ENCODE measurements around the gene APOL4.

APOL4 gene

GRCh38 chr22:36221799-36222751, 20.5 kb upstream of the APOL4 start:
- Histone ChIP-seq H3K4me3 (ENCODE audit: low read depth, low read length) (no peak overlapping the region), H3K36me3 (no peaks in the 10 kb centered on the region), H3K27me3 (peaks cover 4% of the 10 kb centered on the region; the same call in 1 of the 2 replicates), H3K4me1 (no peaks in the 10 kb centered on the region), H3K9me3 (no peaks in the 10 kb centered on the region)
- peak; percentile 83 for TF ChIP-seq CTCF (IDR thresholded peaks at IDR 0.05; ENCODE audit: low read depth, low read length)
- DNase-seq: peak; percentile 54

GRCh38 chr22:36220451-36220921, 18.9 kb upstream of the APOL4 start:
- no peaks in the 10 kb centered on the region for H3K4me1 ChIP-seq
- H3K36me3 ChIP-seq: no peaks in the 10 kb centered on the region
- no peak for DNase-seq
- TF ChIP-seq CTCF (IDR thresholded peaks at IDR 0.05; ENCODE audit: low read depth, low read length): no peak
- no peaks in the 10 kb centered on the region for H3K9me3 ChIP-seq
- H3K27me3 ChIP-seq: peaks cover 4% of the 10 kb centered on the region
- H3K4me3 ChIP-seq (ENCODE audit: low read depth, low read length): no peak overlapping the region

- peaks cover 8% of the 10 kb centered on the region for H3K27me3 ChIP-seq
- no peaks in the 10 kb centered on the region; the same call in 1 of the 2 replicates for H3K36me3 ChIP-seq
- no peaks in the 10 kb centered on the region for H3K4me1 ChIP-seq
- TF ChIP-seq CTCF (IDR thresholded peaks at IDR 0.05; ENCODE audit: low read depth, low read length): no peak
- H3K9me3 ChIP-seq: no peaks in the 10 kb centered on the region
- DNase-seq: no peak
- H3K4me3 ChIP-seq (ENCODE audit: low read depth, low read length): no peak overlapping the region
Observed at GRCh38 chr22:36218648-36219193, 17.1 kb upstream of the APOL4 start.

GRCh38 chr22:36215981-36216380, 14.4 kb upstream of the APOL4 start:
- no peak overlapping the region for H3K4me3 ChIP-seq (ENCODE audit: low read depth, low read length)
- DNase-seq: no peak
- H3K36me3 ChIP-seq: no peaks in the 10 kb centered on the region; the same call in 1 of the 2 replicates
- H3K27me3 ChIP-seq: peaks cover 8% of the 10 kb centered on the region
- H3K4me1 ChIP-seq: no peaks in the 10 kb centered on the region
- H3K9me3 ChIP-seq: no peaks in the 10 kb centered on the region
- no peak for TF ChIP-seq CTCF (IDR thresholded peaks at IDR 0.05; ENCODE audit: low read depth, low read length)

GRCh38 chr22:36213586-36213985, 12.0 kb upstream of the APOL4 start:
- peaks cover 3% of the 10 kb centered on the region; the same call in 1 of the 2 replicates for H3K9me3 ChIP-seq
- H3K36me3 ChIP-seq: no peaks in the 10 kb centered on the region; the same call in 1 of the 2 replicates
- peaks cover 8% of the 10 kb centered on the region for H3K27me3 ChIP-seq
- TF ChIP-seq CTCF (IDR thresholded peaks at IDR 0.05; ENCODE audit: low read depth, low read length): no peak
- DNase-seq: no peak
- no peaks in the 10 kb centered on the region for H3K4me1 ChIP-seq
- no peak overlapping the region for H3K4me3 ChIP-seq (ENCODE audit: low read depth, low read length)

Data from BE2C (cell line).